ENCODE measurements around the gene TNFRSF21. TPM values are rescaled to one million over a fixed set of nuclear protein-coding genes. Genes with fewer than 3 reads are reported as not detected.
"Not testable (repeated sequence)": the region's sequence is repeated elsewhere in the genome, so short reads cannot be mapped to it uniquely, and the experiment has no call there.

Gene TNFRSF21
- total RNA-seq, 2 experiments from 2014 or later, result 2.3 to 2.5 TPM

DNA sequence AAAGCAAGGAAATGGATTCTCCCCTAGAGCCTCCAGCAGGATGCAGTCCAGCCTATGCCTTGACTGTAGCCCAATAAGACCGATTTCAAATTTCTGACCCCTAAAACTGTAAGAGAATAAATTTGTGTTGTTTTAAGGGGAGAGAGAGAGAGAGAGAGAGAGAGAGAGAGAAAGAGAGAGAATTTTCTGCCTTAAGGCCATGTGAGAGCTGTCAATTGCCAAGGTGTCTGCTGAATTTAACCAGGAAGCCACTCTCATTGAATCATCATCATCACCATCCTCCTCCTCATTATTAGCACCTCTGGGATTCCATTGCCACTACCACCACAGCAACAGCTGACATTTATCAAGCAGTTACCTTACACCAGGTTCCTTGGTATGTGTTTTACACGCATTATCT lies 27.8 kb upstream of the TNFRSF21 start:
- no peak for DNase-seq
- CTCF ChIA-PET, result no interaction called here
- no peaks in the 10 kb centered on the region for H3K9me3 Mint-ChIP-seq
- intact Hi-C loops (cut with micrococcal nuclease), result no loop called here
- H3K36me3 Mint-ChIP-seq (ENCODE audit: low read depth), result no peaks in the 10 kb centered on the region
- no peaks in the 10 kb centered on the region for H3K4me1 Mint-ChIP-seq (ENCODE audit: low read depth)
- peaks cover 2% of the 10 kb centered on the region for H3K27me3 Mint-ChIP-seq
- H3K27ac Mint-ChIP-seq, result no peak overlapping the region
- H3K4me3 Mint-ChIP-seq, result no peak overlapping the region
- POLR2A ChIA-PET, result interaction anchor here (0.6 to 0.7 kb wide), 2 partner anchors 38 to 241 kb away, joined by 3 read pairs; no protein-coding TSS in a partner anchor
- no peak for ATAC-seq
- TF ChIP-seq, protein P1, sequence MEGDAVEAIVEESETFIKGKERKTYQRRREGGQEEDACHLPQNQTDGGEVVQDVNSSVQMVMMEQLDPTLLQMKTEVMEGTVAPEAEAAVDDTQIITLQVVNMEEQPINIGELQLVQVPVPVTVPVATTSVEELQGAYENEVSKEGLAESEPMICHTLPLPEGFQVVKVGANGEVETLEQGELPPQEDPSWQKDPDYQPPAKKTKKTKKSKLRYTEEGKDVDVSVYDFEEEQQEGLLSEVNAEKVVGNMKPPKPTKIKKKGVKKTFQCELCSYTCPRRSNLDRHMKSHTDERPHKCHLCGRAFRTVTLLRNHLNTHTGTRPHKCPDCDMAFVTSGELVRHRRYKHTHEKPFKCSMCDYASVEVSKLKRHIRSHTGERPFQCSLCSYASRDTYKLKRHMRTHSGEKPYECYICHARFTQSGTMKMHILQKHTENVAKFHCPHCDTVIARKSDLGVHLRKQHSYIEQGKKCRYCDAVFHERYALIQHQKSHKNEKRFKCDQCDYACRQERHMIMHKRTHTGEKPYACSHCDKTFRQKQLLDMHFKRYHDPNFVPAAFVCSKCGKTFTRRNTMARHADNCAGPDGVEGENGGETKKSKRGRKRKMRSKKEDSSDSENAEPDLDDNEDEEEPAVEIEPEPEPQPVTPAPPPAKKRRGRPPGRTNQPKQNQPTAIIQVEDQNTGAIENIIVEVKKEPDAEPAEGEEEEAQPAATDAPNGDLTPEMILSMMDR (IDR thresholded peaks at IDR 0.05), result no peak

DNA sequence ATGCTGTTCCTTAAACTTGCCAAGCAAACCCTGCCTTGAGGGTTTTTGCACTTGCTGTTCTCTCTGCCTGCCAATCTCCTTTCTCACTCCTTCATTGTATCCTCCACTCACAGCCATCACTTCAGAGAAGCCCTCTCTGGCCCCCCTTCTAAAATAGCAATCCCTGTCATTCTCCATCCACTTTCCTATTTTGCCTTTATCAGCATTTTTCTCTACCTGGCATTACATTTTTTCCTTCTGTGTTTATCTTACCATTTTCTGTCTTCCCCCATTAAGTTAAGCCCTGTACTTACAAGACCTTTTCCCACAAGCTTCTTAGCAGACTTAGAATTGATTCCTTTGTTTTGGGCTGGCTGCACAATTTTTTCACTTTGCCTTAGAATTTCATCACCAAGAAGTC lies 26.6 kb upstream of the TNFRSF21 start:
- H3K4me3 Mint-ChIP-seq, result no peak overlapping the region
- ATAC-seq (no peak), DNase-seq (no peak)
- H3K36me3 Mint-ChIP-seq (ENCODE audit: low read depth), result no peaks in the 10 kb centered on the region
- ChIA-PET POLR2A (no interaction called here), CTCF (no interaction called here)
- intact Hi-C loops (cut with micrococcal nuclease), result no loop called here
- H3K27me3 Mint-ChIP-seq, result no peaks in the 10 kb centered on the region
- no peaks in the 10 kb centered on the region for H3K4me1 Mint-ChIP-seq (ENCODE audit: low read depth)
- H3K27ac Mint-ChIP-seq, result no peak overlapping the region
- H3K9me3 Mint-ChIP-seq, result no peaks in the 10 kb centered on the region
- TF ChIP-seq, protein P1 (IDR thresholded peaks at IDR 0.05), result no peak

DNA sequence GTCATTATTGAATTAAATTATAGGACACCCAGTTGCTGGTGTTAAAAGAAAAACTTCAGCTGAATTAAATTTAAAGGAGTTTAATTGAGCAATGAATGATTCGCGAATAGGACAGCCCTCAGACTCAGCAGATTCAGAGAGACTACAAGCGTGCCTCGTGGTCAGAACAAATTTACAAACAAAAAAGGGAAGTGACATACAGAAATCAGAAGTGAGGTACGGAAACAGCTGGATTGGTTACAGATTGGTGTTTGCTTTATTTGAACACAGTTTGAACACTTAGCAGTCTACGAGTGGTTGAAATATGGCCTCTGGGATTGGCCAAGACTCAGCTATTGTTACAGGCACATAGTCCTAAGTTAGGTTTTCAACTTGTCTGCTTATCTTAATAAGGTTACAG lies 25.8 kb upstream of the TNFRSF21 start:
- Mint-ChIP-seq H3K4me1 (ENCODE audit: low read depth) (no peaks in the 10 kb centered on the region), H3K4me3 (no peak overlapping the region), H3K27me3 (no peaks in the 10 kb centered on the region), H3K9me3 (no peaks in the 10 kb centered on the region), H3K27ac (no peak overlapping the region), H3K36me3 (ENCODE audit: low read depth) (no peaks in the 10 kb centered on the region)
- intact Hi-C loops (cut with micrococcal nuclease), result no loop called here
- DNase-seq, result no peak
- ATAC-seq, result no peak
- ChIA-PET CTCF (no interaction called here), POLR2A (no interaction called here)
- TF ChIP-seq, protein P1 (IDR thresholded peaks at IDR 0.05), result no peak

DNA sequence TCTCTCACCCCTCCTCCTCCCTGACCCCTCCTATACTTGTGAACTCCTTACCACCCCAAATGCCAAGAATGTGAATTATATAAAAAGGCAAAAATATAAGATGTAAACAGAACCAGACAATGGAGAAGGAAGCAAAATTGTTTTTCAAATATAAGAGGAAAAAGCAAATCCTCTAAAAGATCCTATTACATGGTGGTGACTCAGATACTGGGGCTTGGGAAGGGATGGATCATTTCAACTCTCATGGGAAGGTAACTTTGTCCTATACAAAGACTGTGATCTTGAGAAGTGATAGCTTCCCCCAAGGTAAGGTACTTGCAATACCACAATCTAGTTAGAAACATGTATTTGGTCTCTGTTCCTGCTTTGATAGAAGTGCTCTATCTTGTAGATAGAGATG lies 24.6 kb upstream of the TNFRSF21 start:
- CTCF ChIA-PET, result interaction anchor here (0.9 kb wide), 1 partner anchor 23 kb away, joined by 3 read pairs; no protein-coding TSS in a partner anchor
- POLR2A ChIA-PET, result interaction anchor here (1.4 kb wide), 1 partner anchor 11 kb away, joined by 4 read pairs; no protein-coding TSS in a partner anchor
- no peak for ATAC-seq
- no peak for DNase-seq
- peaks cover 4% of the 10 kb centered on the region for H3K27me3 Mint-ChIP-seq
- TF ChIP-seq, protein P1 (IDR thresholded peaks at IDR 0.05), result no peak
- H3K27ac Mint-ChIP-seq, result no peak overlapping the region
- H3K4me3 Mint-ChIP-seq, result no peak overlapping the region
- no peaks in the 10 kb centered on the region for H3K9me3 Mint-ChIP-seq
- H3K36me3 Mint-ChIP-seq (ENCODE audit: low read depth), result no peaks in the 10 kb centered on the region
- no peaks in the 10 kb centered on the region for H3K4me1 Mint-ChIP-seq (ENCODE audit: low read depth)
- intact Hi-C loops (cut with micrococcal nuclease), result no loop called here

DNA sequence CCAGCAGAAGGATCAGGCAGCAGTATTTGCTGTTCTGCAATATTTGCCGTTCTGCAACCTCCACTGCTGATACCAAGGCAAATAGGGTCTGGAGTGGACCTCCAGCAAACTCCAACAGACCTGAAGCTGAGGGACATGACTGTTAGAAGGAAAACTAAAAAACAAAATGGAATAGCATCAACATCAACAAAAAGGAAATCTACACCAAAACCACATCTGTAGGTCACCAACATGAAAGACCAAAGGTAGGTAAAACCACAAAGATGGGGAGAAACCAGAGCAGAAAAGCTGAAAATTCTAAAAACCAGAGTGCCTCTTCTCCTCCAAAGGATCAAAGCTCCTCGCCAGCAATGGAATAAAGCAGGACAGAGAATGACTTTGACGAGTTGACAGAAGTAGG lies 18.9 kb upstream of the TNFRSF21 start:
- DNase-seq; POLR2A ChIA-PET; intact Hi-C loops (cut with micrococcal nuclease); H3K4me3 Mint-ChIP-seq; H3K36me3 Mint-ChIP-seq (ENCODE audit: low read depth); CTCF ChIA-PET; H3K27me3 Mint-ChIP-seq; ATAC-seq; H3K9me3 Mint-ChIP-seq; H3K27ac Mint-ChIP-seq; H3K4me1 Mint-ChIP-seq (ENCODE audit: low read depth): not testable (repeated sequence)

DNA sequence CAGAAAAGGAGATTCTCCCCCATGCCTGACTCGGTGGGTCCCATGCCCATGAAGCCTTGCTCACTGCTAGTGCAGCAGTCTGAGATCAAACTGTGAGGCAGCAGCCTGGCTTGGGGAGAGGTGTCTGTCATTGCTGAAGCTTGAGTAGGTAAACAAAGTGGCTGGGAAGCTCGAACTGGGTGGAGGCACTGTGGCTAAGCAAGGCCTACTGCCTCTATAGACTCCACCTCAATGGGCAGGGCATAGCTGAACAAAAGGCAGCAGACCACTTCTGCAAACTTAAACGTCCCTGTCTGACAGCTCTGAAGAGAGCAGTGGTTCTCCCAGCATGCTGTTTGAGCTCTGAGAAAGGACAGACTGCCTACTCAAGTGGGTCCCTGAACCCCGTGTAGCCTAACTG lies 18.4 kb upstream of the TNFRSF21 start:
- H3K4me3 Mint-ChIP-seq; H3K4me1 Mint-ChIP-seq (ENCODE audit: low read depth); POLR2A ChIA-PET; H3K36me3 Mint-ChIP-seq (ENCODE audit: low read depth); ATAC-seq; DNase-seq; H3K27ac Mint-ChIP-seq; intact Hi-C loops (cut with micrococcal nuclease); CTCF ChIA-PET; H3K27me3 Mint-ChIP-seq; H3K9me3 Mint-ChIP-seq: not testable (repeated sequence)

Measured in activated CD8-positive, alpha-beta T cell treated with anti-CD3 and anti-CD28 coated beads for 36 hours (primary cell).